ENCODE data around the gene UNC119B. TPM values are rescaled to one million over a fixed set of nuclear protein-coding genes. Genes with fewer than 3 reads are reported as not detected.
"Not testable (repeated sequence)": the region's sequence is repeated elsewhere in the genome, so short reads cannot be mapped to it uniquely, and the experiment has no call there.

The UNC119B gene
- total RNA-seq, 6 experiments from 2014 or later = 32.9 to 39.5 (median 34.4) TPM

DNA sequence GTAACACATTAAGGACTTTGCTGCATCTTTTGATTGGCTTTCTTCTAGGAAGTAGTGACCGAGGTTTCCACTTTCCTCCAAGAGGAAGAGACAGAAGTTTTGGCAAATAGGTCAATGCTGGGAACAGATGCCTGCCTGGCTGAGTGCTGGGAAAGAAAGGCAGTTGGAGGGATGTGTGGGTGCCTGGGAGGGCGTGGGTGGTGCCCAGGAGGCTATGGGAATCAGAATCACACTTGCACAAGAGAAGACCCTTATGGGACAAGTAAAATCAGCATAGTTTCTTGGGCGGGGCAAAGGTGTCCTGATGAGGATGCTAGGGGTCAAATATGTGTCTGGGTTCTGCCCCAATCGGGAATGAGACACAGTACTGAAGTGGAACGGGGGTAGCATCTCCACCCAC, 14.5 kb downstream of the UNC119B start:
- Mint-ChIP-seq H3K27me3 (ENCODE audit: insufficient read depth) (peaks cover 2% of the 10 kb centered on the region; the same call in 1 of the 2 replicates), H3K4me1 (ENCODE audit: low read depth) (peaks cover 22% of the 10 kb centered on the region), H3K9me3 (no peaks in the 10 kb centered on the region), H3K36me3 (ENCODE audit: low read depth) (peaks cover 44% of the 10 kb centered on the region), H3K27ac (peak overlapping the region; percentile 66), H3K4me3 (peak overlapping the region; percentile 81)
- TF ChIP-seq, protein P1, sequence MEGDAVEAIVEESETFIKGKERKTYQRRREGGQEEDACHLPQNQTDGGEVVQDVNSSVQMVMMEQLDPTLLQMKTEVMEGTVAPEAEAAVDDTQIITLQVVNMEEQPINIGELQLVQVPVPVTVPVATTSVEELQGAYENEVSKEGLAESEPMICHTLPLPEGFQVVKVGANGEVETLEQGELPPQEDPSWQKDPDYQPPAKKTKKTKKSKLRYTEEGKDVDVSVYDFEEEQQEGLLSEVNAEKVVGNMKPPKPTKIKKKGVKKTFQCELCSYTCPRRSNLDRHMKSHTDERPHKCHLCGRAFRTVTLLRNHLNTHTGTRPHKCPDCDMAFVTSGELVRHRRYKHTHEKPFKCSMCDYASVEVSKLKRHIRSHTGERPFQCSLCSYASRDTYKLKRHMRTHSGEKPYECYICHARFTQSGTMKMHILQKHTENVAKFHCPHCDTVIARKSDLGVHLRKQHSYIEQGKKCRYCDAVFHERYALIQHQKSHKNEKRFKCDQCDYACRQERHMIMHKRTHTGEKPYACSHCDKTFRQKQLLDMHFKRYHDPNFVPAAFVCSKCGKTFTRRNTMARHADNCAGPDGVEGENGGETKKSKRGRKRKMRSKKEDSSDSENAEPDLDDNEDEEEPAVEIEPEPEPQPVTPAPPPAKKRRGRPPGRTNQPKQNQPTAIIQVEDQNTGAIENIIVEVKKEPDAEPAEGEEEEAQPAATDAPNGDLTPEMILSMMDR (IDR thresholded peaks at IDR 0.05) = no peak
- DNase-seq = no peak

DNA sequence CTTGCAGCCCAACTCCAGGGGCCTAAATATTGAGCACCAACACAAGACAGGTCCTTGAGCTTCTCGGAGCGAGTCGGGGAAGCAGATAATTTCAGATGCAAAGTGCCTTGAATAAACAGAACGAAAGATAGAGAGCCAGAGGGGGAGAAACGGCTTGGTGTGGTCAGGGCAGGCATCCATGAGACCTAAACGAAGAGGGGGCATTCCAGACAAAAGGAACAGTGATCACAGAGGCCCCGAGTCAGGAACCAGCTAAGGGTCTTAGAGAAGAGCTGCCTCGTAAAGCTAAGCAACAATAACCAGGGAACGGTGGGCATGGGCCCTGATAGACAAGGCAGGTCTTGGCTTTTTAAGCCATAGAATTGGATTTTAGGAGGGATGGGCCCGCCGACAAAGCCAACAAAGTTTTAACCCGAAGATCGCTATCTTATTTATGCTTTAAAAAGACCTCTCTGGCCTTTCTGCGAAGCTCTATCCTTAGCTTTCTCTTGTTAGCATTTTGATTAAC, 14.9 kb downstream of the UNC119B start:
- peak overlapping the region; percentile 81 for H3K4me3 Mint-ChIP-seq
- TF ChIP-seq, protein P1 (IDR thresholded peaks at IDR 0.05) = no peak
- H3K27ac Mint-ChIP-seq = peak overlapping the region; percentile 66
- DNase-seq = no peak
- H3K36me3 Mint-ChIP-seq (ENCODE audit: low read depth) = peaks cover 40% of the 10 kb centered on the region
- no peaks in the 10 kb centered on the region for H3K9me3 Mint-ChIP-seq
- peaks cover 20% of the 10 kb centered on the region for H3K4me1 Mint-ChIP-seq (ENCODE audit: low read depth)
- H3K27me3 Mint-ChIP-seq (ENCODE audit: insufficient read depth) = peaks cover 2% of the 10 kb centered on the region; the same call in 1 of the 2 replicates

DNA sequence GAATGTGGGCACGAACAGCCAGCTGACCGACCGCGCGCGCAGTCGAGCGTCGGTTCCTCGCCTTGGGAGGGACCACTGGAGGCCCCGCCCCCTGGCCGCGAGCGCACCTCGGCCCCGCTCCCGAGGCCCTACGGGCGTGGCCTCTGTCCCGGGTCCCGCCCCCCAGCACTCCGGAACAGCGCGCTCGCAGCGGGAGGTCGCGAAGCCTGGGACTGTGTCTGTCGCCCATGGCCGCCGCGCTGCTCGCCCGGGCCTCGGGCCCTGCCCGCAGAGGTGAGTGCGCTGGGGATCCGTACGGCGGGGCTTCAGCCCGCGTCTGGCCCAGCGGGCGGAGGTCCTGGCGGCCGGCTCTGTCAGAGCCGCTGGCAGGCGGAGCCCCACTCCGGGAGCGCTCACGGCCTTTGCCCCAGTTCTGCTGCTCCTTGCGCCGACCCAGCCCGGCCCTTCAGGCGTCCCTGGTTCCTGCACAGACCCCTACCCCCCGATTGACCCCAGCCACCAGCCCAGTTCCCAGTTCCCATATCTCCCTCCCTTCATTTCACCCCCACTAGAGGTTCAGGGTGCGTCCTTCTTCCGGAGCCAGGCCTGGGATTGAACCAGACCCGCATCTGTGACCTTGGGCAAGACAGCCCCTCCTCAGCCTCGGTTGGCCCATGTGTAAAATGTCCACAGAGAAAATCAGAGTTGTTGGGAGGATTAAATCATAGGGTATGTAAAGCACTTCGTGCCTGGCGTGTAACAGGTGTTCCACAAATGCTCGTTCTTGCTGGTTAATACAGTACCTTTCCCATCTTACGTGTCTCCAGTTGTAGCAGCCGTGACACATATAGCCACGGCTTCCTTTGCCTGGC, 15.6 kb downstream of the UNC119B start, which contains the start of gene ACADS:
Gene ACADS, plus strand, starts transcription at position 168 of the 851 bp plus-strand sequence. Its CDS starts 60 bp downstream, at position 228.
- DNase-seq = peak; percentile 29
- TF ChIP-seq, protein P1 (IDR thresholded peaks at IDR 0.05) = no peak
- peak within 1 kb of the TSS; percentile 81 for H3K4me3 Mint-ChIP-seq
- H3K4me1 Mint-ChIP-seq (ENCODE audit: low read depth) = peaks cover 13% of the 10 kb centered on the region
- peaks cover 2% of the 10 kb centered on the region; the same call in 1 of the 2 replicates for H3K27me3 Mint-ChIP-seq (ENCODE audit: insufficient read depth)
- H3K27ac Mint-ChIP-seq = peak within 1 kb of the TSS; percentile 66
- peaks cover 33% of the 10 kb centered on the region for H3K36me3 Mint-ChIP-seq (ENCODE audit: low read depth)
- H3K9me3 Mint-ChIP-seq = no peaks in the 10 kb centered on the region

DNA sequence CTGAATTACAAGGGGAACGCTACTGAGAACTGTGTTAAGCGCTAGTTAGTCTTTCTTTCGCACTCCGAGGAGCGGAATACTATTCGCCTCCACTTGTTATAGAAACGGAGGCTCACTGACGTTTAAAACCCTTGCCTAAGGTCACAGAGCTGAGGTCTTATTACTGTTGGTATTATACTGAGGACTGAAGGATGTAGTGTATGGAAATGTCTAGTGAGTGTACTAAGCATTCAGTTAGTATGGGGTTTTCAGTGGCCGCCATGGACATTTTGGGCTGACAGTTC, 16.2 kb downstream of the UNC119B start:
- no peak for DNase-seq
- peak overlapping the region; percentile 81 for H3K4me3 Mint-ChIP-seq
- H3K27me3 Mint-ChIP-seq (ENCODE audit: insufficient read depth) = peaks cover 2% of the 10 kb centered on the region; the same call in 1 of the 2 replicates
- H3K27ac Mint-ChIP-seq = no peak overlapping the region
- H3K36me3 Mint-ChIP-seq (ENCODE audit: low read depth) = peaks cover 31% of the 10 kb centered on the region
- TF ChIP-seq, protein P1 (IDR thresholded peaks at IDR 0.05) = no peak
- peaks cover 10% of the 10 kb centered on the region for H3K4me1 Mint-ChIP-seq (ENCODE audit: low read depth)
- H3K9me3 Mint-ChIP-seq = no peaks in the 10 kb centered on the region

DNA sequence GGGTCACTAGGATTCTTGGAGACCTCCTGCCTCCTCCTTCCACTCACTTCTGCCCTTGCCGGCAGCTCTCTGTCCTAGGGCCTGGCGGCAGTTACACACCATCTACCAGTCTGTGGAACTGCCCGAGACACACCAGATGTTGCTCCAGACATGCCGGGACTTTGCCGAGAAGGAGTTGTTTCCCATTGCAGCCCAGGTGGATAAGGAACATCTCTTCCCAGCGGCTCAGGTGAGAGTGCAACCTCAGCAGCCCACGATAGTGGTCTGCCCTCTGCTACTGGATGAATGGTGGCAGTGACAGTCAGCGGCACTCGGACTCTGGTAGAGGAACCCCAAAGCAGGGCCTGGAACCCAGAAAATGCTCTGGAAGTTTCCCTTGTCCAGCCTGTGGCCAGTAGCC, 16.7 kb downstream of the UNC119B start:
- Mint-ChIP-seq H3K27me3 (ENCODE audit: insufficient read depth) (peaks cover 2% of the 10 kb centered on the region; the same call in 1 of the 2 replicates), H3K4me1 (ENCODE audit: low read depth) (peaks cover 10% of the 10 kb centered on the region), H3K4me3 (no peak overlapping the region), H3K27ac (no peak overlapping the region), H3K9me3 (no peaks in the 10 kb centered on the region), H3K36me3 (ENCODE audit: low read depth) (peaks cover 31% of the 10 kb centered on the region)
- no peak for DNase-seq
- TF ChIP-seq, protein P1 (IDR thresholded peaks at IDR 0.05) = no peak

DNA sequence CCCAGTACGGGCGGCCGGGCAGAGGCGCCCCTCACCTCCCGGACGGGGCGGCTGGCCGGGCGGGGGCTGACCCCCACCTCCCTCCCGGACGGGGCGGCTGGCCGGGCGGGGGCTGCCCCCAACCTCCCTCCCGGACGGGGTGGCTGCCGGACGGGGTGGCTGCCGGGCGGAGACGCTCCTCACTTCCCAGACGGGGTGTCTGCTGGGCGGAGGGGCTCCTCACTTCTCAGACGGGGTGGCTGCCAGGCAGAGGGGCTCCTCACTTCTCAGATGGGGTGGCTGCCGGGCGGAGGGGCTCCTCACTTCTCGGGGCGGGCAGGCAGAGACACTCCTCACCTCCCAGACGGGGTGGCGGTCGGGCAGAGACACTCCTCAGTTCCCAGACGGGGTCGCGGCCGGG, 21.9 kb downstream of the UNC119B start:
- H3K27me3 Mint-ChIP-seq (ENCODE audit: insufficient read depth); DNase-seq; H3K4me1 Mint-ChIP-seq (ENCODE audit: low read depth); H3K4me3 Mint-ChIP-seq; H3K27ac Mint-ChIP-seq; H3K36me3 Mint-ChIP-seq (ENCODE audit: low read depth); H3K9me3 Mint-ChIP-seq: not testable (repeated sequence)
